T-helper 17 cell (primary cell): Measurements from ENCODE around the gene STK32B. TPM values are rescaled to one million over a fixed set of nuclear protein-coding genes. Genes with fewer than 3 reads are reported as not detected.

Source experiments
- ATAC-seq: fragments of 150-1000 bp; cut with Tn5 transposase; 2 replicates; pipeline ENCODE4 v1.10.0; 2021; ENCODE audit warnings: mild to moderate bottlenecking, moderate library complexity
- DNase-seq, 3 donors: peaks; one replicate each; pipeline versions ENCODE4 v3.0.0 to v3.0.0-alpha.2; 2020 to 2021
- H3K9me3 ChIP-seq: one replicate; pipeline ENCODE4 v1.7.0; 2013; ENCODE audit warnings: low read length, mild to moderate bottlenecking; ENCODE audit not compliant: control insufficient read depth, poor library complexity, severe bottlenecking
- H3K27ac Mint-ChIP-seq: one replicate; pipeline ENCODE4 v1.8.0; 2022; ENCODE audit warnings: mild to moderate bottlenecking, moderate library complexity, mixed read lengths
- H3K27me3 Mint-ChIP-seq: one replicate; pipeline ENCODE4 v1.8.0; 2022; ENCODE audit warnings: mixed read lengths
- H3K36me3 Mint-ChIP-seq: one replicate; pipeline ENCODE4 v1.8.0; 2022; ENCODE audit warnings: low read depth, mixed read lengths
- H3K4me1 Mint-ChIP-seq: one replicate; pipeline ENCODE4 v1.8.0; 2022; ENCODE audit warnings: mild to moderate bottlenecking, mixed read lengths
- H3K4me3 Mint-ChIP-seq: one replicate; pipeline ENCODE4 v1.8.0; 2022; ENCODE audit warnings: mild to moderate bottlenecking, moderate library complexity, mixed read lengths
- total RNA-seq, 4 donors: library from RNA in 2 of 4; stranded (reverse) in 2 of 4; gene quantifications; one replicate each; pipeline ENCODE4 v1.2.3 and lab custom pipeline; 2022 to 2026

The STK32B gene
- total RNA-seq, 2 donors from 2014 or later = 0.12 TPM; not detected in 1

DNA sequence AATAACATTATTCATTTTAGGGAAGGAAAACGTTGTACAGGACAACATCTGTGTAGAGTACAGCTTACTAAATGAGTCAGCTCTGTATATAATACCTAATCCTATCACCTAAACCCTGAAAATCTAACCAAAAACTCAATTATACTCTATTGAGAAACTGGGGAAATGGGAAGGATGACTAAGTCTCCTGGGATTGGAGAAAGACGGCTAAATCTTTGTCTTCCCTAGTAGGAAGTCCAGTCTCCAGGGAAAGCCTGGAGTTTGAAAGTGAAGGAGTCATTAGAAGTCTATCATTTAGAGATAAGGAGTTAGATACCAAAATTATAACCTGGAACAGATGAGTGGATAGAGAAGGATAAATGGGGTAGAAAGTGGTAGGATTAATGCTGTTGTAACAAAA is 286.5 kb downstream of the STK32B start:
- Mint-ChIP-seq H3K36me3 (no peaks in the 10 kb centered on the region), H3K27ac (no peak overlapping the region), H3K4me1 (no peaks in the 10 kb centered on the region), H3K27me3 (no peaks in the 10 kb centered on the region), H3K4me3 (no peak overlapping the region)
- no peaks in the 10 kb centered on the region for H3K9me3 ChIP-seq
- DNase-seq = no peak
- no peak for ATAC-seq

DNA sequence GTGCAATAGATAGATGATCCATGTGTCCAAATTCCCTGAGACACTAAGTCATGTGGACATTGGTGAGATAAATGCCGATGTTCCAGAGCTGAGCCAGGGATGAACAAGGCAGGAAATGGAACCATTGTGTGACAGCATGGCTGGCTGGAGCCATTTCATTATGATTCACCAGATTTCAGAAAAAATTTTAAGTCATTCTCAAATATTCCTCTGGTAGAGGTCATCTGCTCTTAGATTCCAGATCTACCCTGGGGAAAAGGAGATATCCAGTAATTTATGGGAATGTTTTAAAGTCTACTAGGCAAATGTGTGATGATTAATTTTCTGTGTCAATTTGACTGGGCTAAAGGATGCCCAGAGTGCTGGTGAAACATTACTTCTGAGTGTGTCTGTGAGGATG is 287.3 kb downstream of the STK32B start:
- DNase-seq (no peak), ATAC-seq (no peak)
- Mint-ChIP-seq H3K27me3 (no peaks in the 10 kb centered on the region), H3K4me1 (no peaks in the 10 kb centered on the region), H3K4me3 (no peak overlapping the region), H3K36me3 (no peaks in the 10 kb centered on the region), H3K27ac (no peak overlapping the region)
- H3K9me3 ChIP-seq = no peaks in the 10 kb centered on the region

DNA sequence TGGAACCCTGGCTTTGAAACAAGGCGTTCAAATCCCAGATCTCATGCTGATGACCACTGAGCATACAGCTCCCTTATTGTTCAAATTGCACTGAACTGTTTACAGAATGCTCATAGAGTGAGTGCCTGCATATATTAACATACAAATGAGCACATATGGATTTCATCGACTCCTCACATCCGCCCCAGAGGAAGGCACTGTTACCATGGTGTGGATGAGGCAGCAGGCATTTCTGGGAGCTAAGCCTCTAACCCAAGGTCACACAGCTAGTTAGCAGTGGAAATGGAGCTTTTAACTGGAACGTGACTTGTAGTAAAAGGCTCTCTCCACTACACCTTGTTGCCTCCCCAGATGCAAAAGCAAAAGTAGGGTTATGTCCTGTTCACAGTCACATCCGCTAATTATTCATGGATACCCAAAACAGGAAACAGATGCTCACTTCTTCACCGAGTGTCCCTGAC is 289.7 kb downstream of the STK32B start:
- no peak overlapping the region for H3K4me3 Mint-ChIP-seq
- DNase-seq (no peak), ATAC-seq (no peak)
- H3K27me3 Mint-ChIP-seq = no peaks in the 10 kb centered on the region
- H3K4me1 Mint-ChIP-seq = no peaks in the 10 kb centered on the region
- no peak overlapping the region for H3K27ac Mint-ChIP-seq
- H3K36me3 Mint-ChIP-seq = no peaks in the 10 kb centered on the region
- H3K9me3 ChIP-seq = no peaks in the 10 kb centered on the region

DNA sequence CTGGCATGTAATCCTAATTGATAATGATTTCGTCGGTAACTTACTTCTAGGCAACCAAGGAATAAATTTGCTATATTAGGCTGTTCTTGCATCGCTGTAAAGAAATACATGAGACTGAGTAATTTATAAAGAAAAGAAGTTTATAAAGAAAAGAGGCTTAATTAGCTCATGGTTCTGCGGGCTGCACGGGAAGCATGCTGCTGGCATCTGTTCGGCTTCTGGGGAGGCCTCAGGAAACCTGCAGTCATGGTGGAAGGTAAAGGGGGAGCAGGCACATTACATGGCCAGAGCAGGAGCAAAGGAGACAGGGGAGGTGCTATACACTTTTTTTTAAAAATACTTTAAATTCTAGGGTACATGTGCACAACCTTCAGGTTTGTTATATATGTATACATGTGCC is 290.2 kb downstream of the STK32B start:
- Mint-ChIP-seq H3K27ac (no peak overlapping the region), H3K4me3 (no peak overlapping the region), H3K4me1 (no peaks in the 10 kb centered on the region), H3K36me3 (no peaks in the 10 kb centered on the region), H3K27me3 (no peaks in the 10 kb centered on the region)
- DNase-seq (no peak), ATAC-seq (no peak)
- no peaks in the 10 kb centered on the region for H3K9me3 ChIP-seq

DNA sequence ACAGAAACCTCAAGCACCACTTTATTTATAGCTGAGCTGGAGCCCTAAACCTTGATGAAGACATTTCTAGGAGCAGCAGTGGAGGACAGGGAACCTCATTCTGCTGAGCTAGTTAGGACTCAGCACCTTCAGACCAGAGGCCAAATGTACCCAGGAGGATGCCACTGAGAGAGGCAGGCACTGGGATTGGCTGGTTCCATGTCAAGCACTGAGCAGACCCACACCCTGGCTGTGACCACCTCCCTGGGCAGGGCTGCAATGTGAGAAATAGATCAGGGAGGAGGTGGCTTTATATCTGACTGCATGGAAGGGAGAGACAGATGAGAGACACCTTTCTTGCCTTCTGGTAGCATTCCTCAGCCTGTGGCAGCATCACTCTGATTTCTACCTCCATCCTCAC is 304.6 kb downstream of the STK32B start:
- DNase-seq (no peak), ATAC-seq (no peak)
- no peaks in the 10 kb centered on the region for H3K4me1 Mint-ChIP-seq
- no peaks in the 10 kb centered on the region for H3K9me3 ChIP-seq
- H3K27ac Mint-ChIP-seq = no peak overlapping the region
- no peaks in the 10 kb centered on the region for H3K27me3 Mint-ChIP-seq
- no peak overlapping the region for H3K4me3 Mint-ChIP-seq
- no peaks in the 10 kb centered on the region for H3K36me3 Mint-ChIP-seq

DNA sequence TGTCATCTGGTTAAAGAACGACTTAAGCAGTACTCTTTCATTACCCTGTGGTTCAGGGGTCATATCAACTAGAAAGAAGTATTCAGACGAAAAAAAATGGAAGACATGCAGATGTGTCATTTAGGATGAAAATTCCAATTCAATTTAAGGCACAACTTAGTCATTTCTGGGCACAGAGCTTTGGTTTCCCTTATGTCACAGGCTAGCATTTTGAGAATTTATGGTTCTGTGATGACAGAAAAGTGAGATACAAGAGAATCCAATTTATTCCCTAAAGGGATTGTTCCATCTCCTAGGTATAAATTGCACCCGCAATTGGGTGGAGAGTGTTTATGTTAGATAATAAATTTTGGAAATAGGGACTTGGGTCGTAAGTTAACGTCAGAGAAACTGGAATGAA is 306.6 kb downstream of the STK32B start:
- no peak overlapping the region for H3K4me3 Mint-ChIP-seq
- no peaks in the 10 kb centered on the region for H3K36me3 Mint-ChIP-seq
- no peaks in the 10 kb centered on the region for H3K4me1 Mint-ChIP-seq
- no peak overlapping the region for H3K27ac Mint-ChIP-seq
- no peak for DNase-seq
- no peaks in the 10 kb centered on the region for H3K27me3 Mint-ChIP-seq
- H3K9me3 ChIP-seq = no peaks in the 10 kb centered on the region
- ATAC-seq = no peak

DNA sequence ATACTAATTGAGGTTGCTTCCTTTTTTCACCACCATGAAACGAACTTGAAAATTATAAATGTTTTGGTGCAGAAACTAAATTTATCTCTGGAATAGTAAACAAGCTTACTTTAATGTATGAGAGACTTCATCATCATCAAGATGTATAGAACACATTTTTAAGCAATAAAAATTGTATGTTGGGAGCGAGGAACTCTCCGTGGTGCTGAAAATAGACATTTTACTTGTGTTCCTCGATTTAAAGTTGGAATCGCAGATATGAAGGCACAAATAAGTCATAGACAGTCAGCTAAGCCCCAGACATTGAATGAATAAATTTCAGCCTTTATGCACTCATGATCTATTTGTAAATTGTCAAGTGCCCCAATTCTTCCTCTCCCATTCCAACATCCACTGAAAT is 310.7 kb downstream of the STK32B start:
- Mint-ChIP-seq H3K4me3 (no peak overlapping the region), H3K36me3 (no peaks in the 10 kb centered on the region), H3K27ac (no peak overlapping the region), H3K27me3 (no peaks in the 10 kb centered on the region), H3K4me1 (no peaks in the 10 kb centered on the region)
- DNase-seq = no peak
- no peak for ATAC-seq
- no peaks in the 10 kb centered on the region for H3K9me3 ChIP-seq

DNA sequence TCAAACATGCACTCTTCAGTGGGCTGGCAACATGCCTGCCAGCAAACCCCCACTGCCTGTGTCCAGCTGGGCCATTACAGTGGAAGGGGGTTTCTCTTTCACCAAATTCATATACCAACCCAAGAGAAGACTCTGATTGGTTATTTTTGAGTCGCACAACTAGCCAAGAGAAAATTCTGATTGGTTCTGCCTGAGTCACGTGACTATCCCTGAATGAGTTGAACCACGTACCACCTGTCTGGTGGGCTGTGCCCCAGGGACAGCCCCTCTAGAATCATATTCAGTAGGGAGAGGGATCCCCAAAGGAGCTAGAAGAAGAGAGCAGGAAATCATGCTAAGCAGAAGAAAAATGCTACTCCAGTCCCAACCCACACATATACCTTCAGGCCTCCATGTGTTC is 313.1 kb downstream of the STK32B start:
- Mint-ChIP-seq H3K27me3 (no peaks in the 10 kb centered on the region), H3K4me1 (no peaks in the 10 kb centered on the region), H3K27ac (no peak overlapping the region), H3K36me3 (no peaks in the 10 kb centered on the region), H3K4me3 (no peak overlapping the region)
- DNase-seq = no peak
- no peaks in the 10 kb centered on the region for H3K9me3 ChIP-seq
- ATAC-seq = no peak

DNA sequence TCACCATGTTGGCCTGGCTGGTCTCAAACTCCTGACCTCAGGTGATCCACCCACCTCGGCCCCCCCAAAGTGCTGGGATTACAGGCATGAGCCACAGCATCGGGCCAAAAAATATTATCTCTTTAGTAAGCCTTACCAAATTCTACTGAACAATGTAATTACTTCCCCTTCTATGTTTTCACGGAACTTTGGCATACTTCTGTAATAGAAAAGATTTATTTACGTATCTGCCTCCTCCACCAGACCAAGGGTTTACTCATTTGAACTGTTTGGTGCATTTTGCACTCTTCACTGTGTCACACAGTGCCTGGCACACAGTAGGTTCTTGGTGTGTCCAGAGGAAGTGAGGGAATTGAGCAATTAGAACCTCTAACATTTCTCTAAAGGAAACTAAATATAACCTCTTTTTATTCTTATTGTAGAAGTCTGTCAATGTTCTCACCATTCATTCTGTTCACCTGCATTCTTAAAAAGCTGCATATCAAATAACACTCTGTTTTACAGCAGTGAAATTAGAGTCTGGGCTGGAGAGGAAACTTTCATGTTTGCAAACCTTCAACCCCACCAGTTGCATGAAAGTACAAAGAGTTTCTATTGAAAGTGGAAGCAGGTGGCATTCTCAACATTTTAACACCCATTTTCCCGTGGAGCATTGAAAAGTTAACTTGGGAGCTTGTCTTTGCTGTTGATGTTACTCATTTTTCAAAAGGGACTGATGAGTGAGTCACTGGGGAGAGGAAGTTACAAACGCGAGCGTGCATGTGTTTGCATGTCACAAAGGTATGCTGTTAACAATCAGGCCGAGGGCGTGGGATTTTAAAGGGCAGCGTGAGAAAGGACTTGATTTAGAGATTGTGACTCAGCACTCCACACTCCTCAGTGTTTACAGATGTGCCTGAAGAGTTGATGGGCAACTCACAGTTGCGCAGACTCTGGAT is 314.1 kb downstream of the STK32B start:
- DNase-seq (no peak), ATAC-seq (no peak)
- no peak overlapping the region for H3K27ac Mint-ChIP-seq
- H3K36me3 Mint-ChIP-seq = no peaks in the 10 kb centered on the region
- H3K9me3 ChIP-seq = no peaks in the 10 kb centered on the region
- H3K4me3 Mint-ChIP-seq = no peak overlapping the region
- no peaks in the 10 kb centered on the region for H3K27me3 Mint-ChIP-seq
- no peaks in the 10 kb centered on the region for H3K4me1 Mint-ChIP-seq

DNA sequence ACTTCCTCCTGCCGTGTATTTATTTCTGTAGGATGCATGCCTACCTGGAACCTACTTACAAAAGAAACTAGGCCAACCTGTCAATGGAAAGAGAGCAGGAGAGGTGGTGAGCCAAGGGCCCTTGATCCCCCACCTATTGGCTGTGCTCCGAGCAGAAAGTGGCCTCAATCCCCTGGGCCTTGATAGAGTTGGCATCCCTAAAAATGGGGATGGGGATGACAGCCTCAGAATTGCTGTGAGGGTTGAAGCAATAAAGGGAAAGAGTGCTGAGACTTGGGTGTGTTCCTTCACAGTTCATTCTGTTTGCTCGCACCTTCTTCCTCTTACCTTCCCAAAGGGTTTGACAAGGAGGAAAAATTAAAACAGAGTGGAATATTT is 314.7 kb downstream of the STK32B start:
- DNase-seq (no peak), ATAC-seq (no peak)
- no peaks in the 10 kb centered on the region for H3K27me3 Mint-ChIP-seq
- H3K27ac Mint-ChIP-seq = no peak overlapping the region
- no peaks in the 10 kb centered on the region for H3K9me3 ChIP-seq
- H3K4me3 Mint-ChIP-seq = no peak overlapping the region
- no peaks in the 10 kb centered on the region for H3K4me1 Mint-ChIP-seq
- H3K36me3 Mint-ChIP-seq = no peaks in the 10 kb centered on the region

DNA sequence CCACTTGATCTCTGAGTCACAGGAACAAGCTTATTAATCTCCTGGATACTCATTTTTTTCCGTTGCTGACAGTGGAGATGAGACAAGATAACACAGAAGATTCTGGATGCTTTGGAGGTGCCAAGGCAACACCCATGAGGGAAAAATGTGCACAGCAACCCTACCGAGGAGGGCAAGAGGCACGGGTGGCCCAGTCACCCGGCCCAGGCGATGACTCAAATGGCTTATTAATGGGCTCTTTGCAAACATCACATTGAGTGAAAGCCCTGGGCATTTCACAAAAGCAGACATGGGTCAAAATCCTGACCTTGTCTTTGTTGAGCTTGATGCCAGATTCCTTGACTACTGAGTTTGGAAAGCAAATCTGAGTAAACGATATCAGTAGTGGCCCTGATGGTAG is 315.1 kb downstream of the STK32B start:
- ATAC-seq = no peak

DNA sequence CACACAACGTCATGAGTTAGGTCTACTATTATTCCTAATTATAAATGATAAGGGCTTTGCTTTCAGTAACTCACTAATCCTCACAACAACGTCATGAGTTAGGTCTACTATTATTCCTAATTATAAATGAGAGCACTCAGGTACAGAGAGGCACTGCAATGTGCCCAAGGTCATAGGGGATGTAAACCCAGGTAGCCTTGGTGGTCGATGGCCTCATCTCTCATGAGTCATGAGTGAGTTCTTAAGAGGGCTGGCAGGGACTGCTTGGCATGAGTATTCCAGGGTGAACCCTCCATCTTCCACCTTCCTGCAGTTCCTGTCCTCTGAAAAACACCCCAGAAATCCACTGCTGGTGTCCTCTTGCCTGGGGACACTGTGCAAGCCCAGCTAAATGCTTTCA is 317.1 kb downstream of the STK32B start:
- Mint-ChIP-seq H3K36me3 (no peaks in the 10 kb centered on the region), H3K27me3 (no peaks in the 10 kb centered on the region), H3K27ac (no peak overlapping the region), H3K4me1 (no peaks in the 10 kb centered on the region), H3K4me3 (no peak overlapping the region)
- ATAC-seq (no peak), DNase-seq (no peak)
- no peaks in the 10 kb centered on the region for H3K9me3 ChIP-seq

More for the DNA sequence above, 315.1 kb downstream of the STK32B start:
- DNase-seq = no peak
- no peaks in the 10 kb centered on the region for H3K27me3 Mint-ChIP-seq
- no peak overlapping the region for H3K27ac Mint-ChIP-seq
- H3K9me3 ChIP-seq = no peaks in the 10 kb centered on the region
- H3K4me1 Mint-ChIP-seq = no peaks in the 10 kb centered on the region
- H3K4me3 Mint-ChIP-seq = no peak overlapping the region
- no peaks in the 10 kb centered on the region for H3K36me3 Mint-ChIP-seq

DNA sequence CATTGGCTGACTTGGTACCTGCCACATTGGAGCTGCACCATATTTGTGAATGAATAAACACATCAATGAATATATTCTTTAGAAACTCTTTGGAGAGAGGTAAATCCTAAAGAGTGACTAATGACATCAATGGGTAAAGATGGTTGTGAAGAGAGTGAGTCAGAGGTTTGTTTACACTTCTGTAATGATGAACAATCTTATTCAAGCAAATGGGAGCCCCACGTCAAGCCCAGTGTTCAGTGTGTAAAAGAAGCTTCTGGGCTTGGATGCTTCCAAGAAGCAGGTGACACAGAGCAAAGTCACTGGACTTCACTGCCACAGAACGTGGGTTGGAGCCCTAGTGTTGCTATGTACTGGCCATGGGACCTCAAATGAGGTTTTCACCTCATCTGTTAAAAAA is 319.0 kb downstream of the STK32B start:
- no peaks in the 10 kb centered on the region for H3K27me3 Mint-ChIP-seq
- no peak for ATAC-seq
- H3K9me3 ChIP-seq = no peaks in the 10 kb centered on the region
- no peaks in the 10 kb centered on the region for H3K4me1 Mint-ChIP-seq
- no peaks in the 10 kb centered on the region for H3K36me3 Mint-ChIP-seq
- DNase-seq = no peak
- no peak overlapping the region for H3K27ac Mint-ChIP-seq
- no peak overlapping the region for H3K4me3 Mint-ChIP-seq
